ENCODE data around the gene TSPAN1. TPM values are rescaled to one million over a fixed set of nuclear protein-coding genes. Genes with fewer than 3 reads are reported as not detected.

Gene TSPAN1
- total RNA-seq (2014; rRNA removed; shearing (Covaris generic)): not detected in 2 replicates

DNA sequence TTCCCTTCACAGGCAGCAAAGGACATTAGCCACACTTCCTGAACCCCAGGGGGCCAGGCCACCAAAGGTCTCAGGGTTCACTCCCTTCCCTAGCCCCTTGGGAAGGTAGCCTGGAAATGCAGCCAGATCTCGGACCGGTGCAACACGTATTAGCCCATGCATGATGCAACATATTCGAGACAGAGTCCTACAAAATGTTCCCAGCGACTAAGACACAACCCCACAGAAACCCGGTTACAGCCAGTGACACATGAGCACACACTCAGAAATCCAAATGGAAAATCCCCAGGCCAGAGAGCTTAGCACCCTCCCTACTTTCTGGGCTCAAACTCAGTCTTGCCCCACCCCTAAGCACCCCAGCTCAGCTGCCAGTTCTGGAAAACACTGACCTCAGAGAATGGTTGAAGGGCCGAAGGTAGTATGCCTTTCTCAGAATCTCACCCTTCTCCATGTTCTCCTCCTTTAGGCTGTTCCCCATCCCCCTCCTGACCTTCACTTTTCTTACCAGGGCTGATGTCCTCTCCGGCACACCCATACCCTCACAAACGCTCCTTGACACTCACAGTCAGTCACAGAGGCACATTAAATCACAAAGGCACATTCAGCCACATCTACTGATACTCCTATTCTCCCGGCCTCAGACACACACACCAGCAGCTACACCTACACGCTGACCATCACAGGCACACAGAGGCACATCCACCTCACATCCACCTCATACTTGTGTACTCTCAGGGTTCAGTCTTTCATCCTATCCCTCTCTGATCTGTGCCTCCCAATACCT lies at the start of gene TSPAN1:
Gene TSPAN1, plus strand, starts transcription at position 640 of the 784 bp plus-strand sequence. CDS start 6,021 bp downstream, outside the sequence.
- no peaks in the 10 kb centered on the region for H3K9me3 ChIP-seq (replicated peaks)
- DNase-seq: no peak
- no peaks in the 10 kb centered on the region for H3K36me3 ChIP-seq
- peaks cover 21% of the 10 kb centered on the region for H3K4me1 ChIP-seq
- no peak within 1 kb of the TSS for H3K4me3 ChIP-seq
- H3K27me3 ChIP-seq: no peaks in the 10 kb centered on the region
- no peak within 1 kb of the TSS for H3K27ac ChIP-seq

GRCh38 chr1:46128344-46128743 lies 46.5 kb upstream of the TSPAN1 start:
- H3K36me3 ChIP-seq: no peaks in the 10 kb centered on the region
- no peaks in the 10 kb centered on the region for H3K9me3 ChIP-seq (replicated peaks)
- no peaks in the 10 kb centered on the region for H3K4me1 ChIP-seq
- H3K27ac ChIP-seq: no peak overlapping the region
- H3K27me3 ChIP-seq: no peaks in the 10 kb centered on the region
- no peak overlapping the region for H3K4me3 ChIP-seq
- no peak for DNase-seq

DNA sequence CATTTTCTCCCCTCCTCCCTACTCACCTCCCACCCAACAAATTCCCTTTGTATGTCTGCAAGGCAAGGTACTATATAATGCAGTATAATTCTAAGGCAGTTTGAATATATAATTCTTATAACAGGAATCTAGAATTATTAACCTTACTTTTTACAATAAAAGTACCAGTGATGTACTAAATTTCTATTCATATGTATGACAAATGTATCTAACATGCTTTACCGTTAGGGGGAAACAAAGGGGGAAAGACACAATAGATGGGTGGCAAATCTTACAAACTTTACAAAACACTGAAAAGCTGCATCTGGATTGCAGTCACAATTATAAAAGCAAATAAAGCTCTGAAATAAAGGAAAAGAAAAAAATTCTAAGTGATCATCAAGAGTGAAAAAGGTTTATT lies 44.8 kb upstream of the TSPAN1 start:
- peaks cover 11% of the 10 kb centered on the region; the same call in 1 of the 2 replicates for H3K4me1 ChIP-seq
- peak in 1 of 2 experiments; percentile 11 for DNase-seq
- H3K9me3 ChIP-seq (replicated peaks): no peaks in the 10 kb centered on the region
- no peaks in the 10 kb centered on the region for H3K27me3 ChIP-seq
- H3K4me3 ChIP-seq: peak overlapping the region; percentile 66
- H3K36me3 ChIP-seq: no peaks in the 10 kb centered on the region
- H3K27ac ChIP-seq: no peak overlapping the region

DNA sequence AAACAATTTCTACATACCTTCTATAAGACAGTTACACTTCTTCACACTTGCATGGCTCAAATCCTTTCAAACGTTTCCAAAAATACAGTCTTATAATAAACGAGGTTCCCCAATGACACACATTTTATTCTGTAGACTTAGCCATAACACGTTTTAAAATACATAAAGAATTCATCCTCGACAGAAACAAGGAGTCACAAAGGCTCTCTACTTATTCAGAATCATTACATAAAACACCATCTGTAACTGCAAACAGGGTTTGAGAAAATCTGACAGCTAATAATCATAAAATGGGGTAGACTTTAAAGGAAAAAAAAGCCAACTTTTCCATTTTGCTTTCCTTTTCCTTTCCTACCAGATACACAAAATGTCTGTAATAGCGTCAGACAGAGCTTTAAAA lies 44.3 kb upstream of the TSPAN1 start:
- Histone ChIP-seq H3K27me3 (no peaks in the 10 kb centered on the region), H3K9me3 (replicated peaks) (no peaks in the 10 kb centered on the region), H3K4me3 (peak overlapping the region; percentile 66), H3K4me1 (peaks cover 14% of the 10 kb centered on the region), H3K36me3 (no peaks in the 10 kb centered on the region), H3K27ac (no peak overlapping the region)
- peak in 1 of 2 experiments; percentile 13 for DNase-seq

GRCh38 chr1:46131093-46131492 lies 43.8 kb upstream of the TSPAN1 start:
- Histone ChIP-seq H3K9me3 (replicated peaks) (no peaks in the 10 kb centered on the region), H3K4me1 (peaks cover 14% of the 10 kb centered on the region), H3K36me3 (no peaks in the 10 kb centered on the region), H3K4me3 (peak overlapping the region; percentile 66), H3K27ac (no peak overlapping the region), H3K27me3 (no peaks in the 10 kb centered on the region)
- peak in 1 of 2 experiments; percentile 41 for DNase-seq

DNA sequence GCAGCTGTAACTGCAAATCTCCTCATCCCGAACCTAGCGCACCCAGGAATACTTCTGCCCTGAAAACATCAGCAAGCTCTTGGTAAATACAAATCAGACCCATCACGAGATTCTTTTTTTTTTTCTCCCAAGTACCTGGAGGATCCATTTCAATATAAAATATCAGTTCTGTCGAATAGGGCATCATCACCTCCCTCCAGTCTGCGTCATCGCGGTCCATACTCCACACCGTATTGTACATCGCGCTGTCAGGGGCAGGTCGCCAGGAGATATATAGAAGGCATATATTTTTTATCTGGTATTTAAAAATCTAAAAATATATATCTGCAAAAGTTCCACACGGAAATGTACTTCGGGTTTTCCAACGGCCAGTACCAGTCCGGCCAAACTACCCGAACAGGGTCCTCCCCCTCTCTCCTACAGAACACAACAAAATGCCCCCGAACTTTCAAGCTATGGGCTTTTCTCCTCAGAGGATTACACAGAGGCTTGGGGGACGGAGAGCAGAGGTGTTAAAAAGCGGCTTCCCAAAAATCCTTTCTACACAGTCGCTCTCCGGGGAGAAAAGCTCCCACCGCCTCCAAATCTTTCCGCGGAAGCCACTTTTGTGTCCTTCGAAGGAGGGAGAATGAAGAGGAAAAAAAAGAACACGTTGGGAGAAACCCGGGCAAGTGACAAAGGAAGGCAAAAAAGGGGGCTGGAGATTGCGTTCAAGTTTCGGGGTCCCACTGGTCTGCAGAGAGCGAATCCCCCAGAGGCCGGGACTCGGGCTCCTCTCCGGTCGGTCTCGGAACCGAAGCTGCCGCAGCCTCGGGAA lies 43.0 kb upstream of the TSPAN1 start:
- H3K27ac ChIP-seq: peak overlapping the region; percentile 98
- DNase-seq: peak; percentile 32 to 62
- no peaks in the 10 kb centered on the region for H3K9me3 ChIP-seq (replicated peaks)
- no peaks in the 10 kb centered on the region for H3K36me3 ChIP-seq
- H3K4me3 ChIP-seq: peak overlapping the region; percentile 66
- no peaks in the 10 kb centered on the region for H3K27me3 ChIP-seq
- peaks cover 14% of the 10 kb centered on the region for H3K4me1 ChIP-seq

DNA sequence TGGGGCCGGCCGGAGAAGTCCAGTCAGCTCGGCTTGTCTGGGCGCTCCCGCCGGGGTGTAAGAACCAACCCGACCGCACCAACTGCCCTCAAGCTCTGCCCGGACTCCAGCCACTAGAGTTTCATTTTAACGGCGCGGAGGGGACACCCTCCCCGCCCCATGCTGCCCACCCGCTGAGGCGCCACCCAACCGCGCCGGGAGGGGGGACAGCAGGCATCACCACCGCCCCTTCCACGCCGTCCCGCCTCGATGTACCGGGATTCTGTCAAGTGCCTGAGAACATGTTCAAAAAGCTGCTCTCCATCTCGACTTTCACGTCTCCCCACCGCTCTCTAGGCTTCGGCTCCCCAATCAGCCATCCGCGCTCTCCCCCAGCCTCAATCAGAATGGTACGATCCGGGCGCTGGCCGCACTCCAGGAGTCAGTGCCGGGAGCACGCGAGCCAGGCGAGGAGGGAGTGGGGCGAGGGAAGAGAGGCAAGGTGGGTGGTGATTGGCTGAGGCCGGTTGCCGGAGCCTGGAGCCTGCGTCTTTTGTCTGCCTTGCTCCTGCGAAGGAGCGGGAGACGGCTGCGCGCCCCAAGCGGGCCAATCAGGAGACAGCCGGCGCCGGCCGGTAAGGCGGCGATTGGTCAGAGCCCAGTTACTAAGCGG lies 42.2 kb upstream of the TSPAN1 start, which contains the start of gene PIK3R3:
Gene PIK3R3, minus strand, starts transcription at position 101 of the 652 bp plus-strand sequence. CDS start 677 bp downstream, outside the sequence.
- peak; percentile 99 for DNase-seq
- peaks cover 21% of the 10 kb centered on the region for H3K4me1 ChIP-seq

DNA sequence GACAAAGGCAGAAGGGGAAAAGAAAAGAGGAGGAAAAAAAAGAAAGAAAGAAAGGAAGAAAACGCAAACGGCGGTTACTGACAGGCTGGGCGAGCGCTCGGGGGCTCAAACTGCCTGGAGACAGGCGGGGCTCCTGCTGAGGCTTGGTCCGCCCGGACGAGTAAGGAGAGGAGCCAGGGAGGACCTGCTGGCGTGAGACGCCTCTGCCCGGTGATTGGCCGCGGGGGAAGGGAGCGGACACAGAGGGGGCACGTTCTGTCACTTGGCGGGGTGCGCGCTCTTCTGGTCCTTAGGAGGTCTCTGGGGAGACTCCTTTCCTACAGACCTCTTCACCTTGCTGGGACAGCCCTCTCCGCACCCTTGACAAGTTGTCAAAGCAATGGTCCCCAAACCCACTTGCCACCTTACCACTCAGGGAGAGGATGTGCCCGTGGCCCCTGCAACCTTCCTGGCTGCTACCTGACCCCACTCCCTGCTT lies 41.7 kb upstream of the TSPAN1 start:
- Histone ChIP-seq H3K36me3 (no peaks in the 10 kb centered on the region), H3K27ac (peak overlapping the region; percentile 98), H3K4me3 (peak overlapping the region; percentile 66), H3K9me3 (replicated peaks) (no peaks in the 10 kb centered on the region), H3K27me3 (no peaks in the 10 kb centered on the region), H3K4me1 (peaks cover 25% of the 10 kb centered on the region)
- no peak for DNase-seq

More for the DNA sequence above, 42.2 kb upstream of the TSPAN1 start, which contains the start of gene PIK3R3:
- Histone ChIP-seq H3K4me3 (peak within 1 kb of the TSS; percentile 66), H3K27ac (peak within 1 kb of the TSS; percentile 98), H3K9me3 (replicated peaks) (no peaks in the 10 kb centered on the region), H3K27me3 (no peaks in the 10 kb centered on the region), H3K36me3 (no peaks in the 10 kb centered on the region)

DNA sequence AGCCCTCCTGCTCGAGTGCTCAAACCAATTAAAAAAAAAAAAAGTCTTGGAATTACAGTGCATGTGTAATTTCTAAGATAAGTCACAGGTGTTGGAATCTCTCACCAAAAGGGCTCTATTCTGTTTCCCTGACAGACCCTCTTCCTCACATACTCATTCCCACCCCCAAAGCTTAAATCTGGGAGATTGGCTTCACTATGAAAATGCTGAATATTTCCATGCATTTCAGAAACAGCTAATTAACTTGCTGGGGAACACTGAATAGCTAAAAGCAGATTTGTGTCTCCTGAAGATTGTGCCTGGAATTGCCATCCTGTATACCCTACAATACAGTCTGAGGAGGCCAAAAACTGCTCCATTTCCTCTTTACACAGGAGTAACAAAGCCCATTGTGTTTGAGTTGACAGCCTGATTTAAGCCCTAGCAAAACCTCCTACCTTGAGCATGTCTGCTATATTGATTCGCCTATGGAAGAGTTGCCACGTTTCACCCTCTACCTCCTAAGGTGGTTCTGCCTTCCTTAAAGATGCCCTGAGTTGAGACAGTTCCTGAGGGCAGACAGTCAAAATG lies 41.0 kb upstream of the TSPAN1 start:
- Histone ChIP-seq H3K27me3 (no peaks in the 10 kb centered on the region), H3K27ac (no peak overlapping the region; the same call in 1 of the 2 replicates), H3K4me1 (peaks cover 28% of the 10 kb centered on the region), H3K4me3 (peak overlapping the region; percentile 66), H3K9me3 (replicated peaks) (no peaks in the 10 kb centered on the region), H3K36me3 (no peaks in the 10 kb centered on the region)
- DNase-seq: no peak

- H3K27me3 ChIP-seq: no peaks in the 10 kb centered on the region
- peaks cover 28% of the 10 kb centered on the region for H3K4me1 ChIP-seq
- H3K36me3 ChIP-seq: no peaks in the 10 kb centered on the region
- H3K4me3 ChIP-seq: no peak overlapping the region
- no peak overlapping the region for H3K27ac ChIP-seq
- no peaks in the 10 kb centered on the region for H3K9me3 ChIP-seq (replicated peaks)
- DNase-seq: peak in 1 of 2 experiments; percentile 33
Observed at GRCh38 chr1:46134660-46135331, 40.1 kb upstream of the TSPAN1 start.

DNA sequence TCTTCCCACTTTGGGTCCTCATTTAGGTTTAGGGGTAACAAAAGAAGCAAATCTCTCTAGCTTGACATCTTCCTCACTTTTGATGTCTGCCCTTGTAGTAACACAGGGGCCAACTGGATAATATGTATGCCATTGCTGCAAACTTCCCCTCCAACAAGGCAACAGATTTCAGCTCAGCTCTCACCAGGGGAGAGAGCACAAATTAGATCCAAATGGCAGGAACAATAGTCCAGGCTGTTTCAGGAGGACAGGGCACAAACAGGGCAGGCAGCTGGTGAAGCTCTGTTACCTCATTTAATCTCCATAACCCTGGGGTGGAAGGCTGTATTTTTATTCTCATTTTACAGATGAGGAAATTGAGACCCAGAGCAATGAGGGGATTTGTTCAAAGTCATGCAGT lies 38.2 kb upstream of the TSPAN1 start:
- Histone ChIP-seq H3K4me1 (peaks cover 28% of the 10 kb centered on the region), H3K27ac (no peak overlapping the region), H3K4me3 (no peak overlapping the region)

GRCh38 chr1:46137916-46138315 lies 37.0 kb upstream of the TSPAN1 start:
- Histone ChIP-seq H3K4me1 (peaks cover 28% of the 10 kb centered on the region), H3K4me3 (peak overlapping the region; percentile 18), H3K27me3 (no peaks in the 10 kb centered on the region), H3K9me3 (replicated peaks) (no peaks in the 10 kb centered on the region), H3K27ac (no peak overlapping the region), H3K36me3 (no peaks in the 10 kb centered on the region)
- peak; percentile 18 to 56 for DNase-seq

More for the DNA sequence above, 38.2 kb upstream of the TSPAN1 start:
- Histone ChIP-seq H3K27me3 (no peaks in the 10 kb centered on the region), H3K36me3 (no peaks in the 10 kb centered on the region), H3K9me3 (replicated peaks) (no peaks in the 10 kb centered on the region)
- peak in 1 of 2 experiments; percentile 27 for DNase-seq

GRCh38 chr1:46148318-46148717 lies 26.6 kb upstream of the TSPAN1 start:
- H3K4me3 ChIP-seq: no peak overlapping the region
- H3K4me1 ChIP-seq: peaks cover 3% of the 10 kb centered on the region; the same call in 1 of the 2 replicates
- H3K27me3 ChIP-seq: no peaks in the 10 kb centered on the region
- peak; percentile 29 to 66 for DNase-seq
- H3K36me3 ChIP-seq: no peaks in the 10 kb centered on the region
- H3K27ac ChIP-seq: no peak overlapping the region
- H3K9me3 ChIP-seq (replicated peaks): peaks cover 4% of the 10 kb centered on the region; the same call in 1 of the 2 replicates
